Type B pancreatic cell (in vitro differentiated cells): Measurements from ENCODE around the gene B4GALT4. TPM values are rescaled to one million over a fixed set of nuclear protein-coding genes. Genes with fewer than 3 reads are reported as not detected.

Experiments used
- DNase-seq: peaks from one replicate; pipeline ENCODE4 v3.0.0; 2021; ENCODE audit warnings: mixed read lengths; ENCODE audit not compliant: unreplicated experiment; ENCODE audit errors: extremely low spot score
- H3K27ac Mint-ChIP-seq: 2 replicates; pipeline ENCODE4 v1.8.0; 2021; ENCODE audit warnings: mild to moderate bottlenecking, mixed read lengths
- H3K27me3 Mint-ChIP-seq: 2 replicates; pipeline ENCODE4 v1.8.0; 2021; ENCODE audit warnings: mixed read lengths
- H3K36me3 Mint-ChIP-seq: 2 replicates; pipeline ENCODE4 v1.8.0; 2021; ENCODE audit warnings: mixed read lengths
- H3K4me1 Mint-ChIP-seq: one replicate; pipeline ENCODE4 v1.8.0; 2021; ENCODE audit warnings: mixed read lengths; ENCODE audit not compliant: unreplicated experiment
- H3K4me3 Mint-ChIP-seq: 2 replicates; pipeline ENCODE4 v1.8.0; 2021; ENCODE audit warnings: mild to moderate bottlenecking, mixed read lengths
- H3K9me3 Mint-ChIP-seq: 2 replicates; pipeline ENCODE4 v1.8.0; 2021; ENCODE audit warnings: mixed read lengths
- total RNA-seq: library from RNA; stranded (reverse); gene quantifications from 2 replicates; pipeline ENCODE4 v1.2.1, GENCODE V29; 2021; ENCODE audit warnings: low replicate concordance
- TF ChIP-seq, protein P1 (sequence below): fragments of 200-600 bp; sonication (generic); conservative IDR thresholded peaks from 2 replicates; pipeline ENCODE4 v1.5.0; 2021; ENCODE audit warnings: antibody characterized with exemption, mild to moderate bottlenecking

B4GALT4 gene
- total RNA-seq, 1 donor from 2014 or later, result 23.9 TPM

DNA sequence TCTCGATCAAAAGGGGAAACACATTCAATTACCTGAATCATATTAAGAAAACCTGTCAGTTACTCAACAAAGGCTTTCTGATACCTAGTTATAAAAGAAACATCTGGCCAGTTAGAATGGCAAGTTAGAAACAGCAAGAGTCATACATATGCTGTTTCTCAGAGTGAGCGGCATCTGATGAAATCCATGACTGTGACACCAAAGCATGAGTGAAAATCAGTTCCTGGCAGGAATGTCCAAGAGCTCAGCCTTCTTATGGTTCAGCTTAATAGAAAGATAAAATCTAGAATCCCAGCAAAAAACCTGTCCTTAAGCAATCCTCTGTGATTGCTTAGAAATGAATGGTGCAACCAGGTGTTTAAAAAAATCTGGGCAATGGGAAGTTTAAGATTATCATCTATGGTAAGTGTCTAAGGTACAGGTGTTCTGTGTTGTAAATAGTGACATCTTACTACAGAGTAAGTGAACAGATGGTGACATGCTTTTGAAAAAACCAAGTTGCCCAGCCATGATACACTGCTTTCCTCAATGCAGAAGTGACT lies 18.8 kb downstream of the B4GALT4 start:
- no peaks in the 10 kb centered on the region for H3K9me3 Mint-ChIP-seq
- H3K4me1 Mint-ChIP-seq, result no peaks in the 10 kb centered on the region
- H3K27me3 Mint-ChIP-seq, result no peaks in the 10 kb centered on the region
- no peak overlapping the region for H3K27ac Mint-ChIP-seq
- no peak for DNase-seq
- TF ChIP-seq, protein P1, sequence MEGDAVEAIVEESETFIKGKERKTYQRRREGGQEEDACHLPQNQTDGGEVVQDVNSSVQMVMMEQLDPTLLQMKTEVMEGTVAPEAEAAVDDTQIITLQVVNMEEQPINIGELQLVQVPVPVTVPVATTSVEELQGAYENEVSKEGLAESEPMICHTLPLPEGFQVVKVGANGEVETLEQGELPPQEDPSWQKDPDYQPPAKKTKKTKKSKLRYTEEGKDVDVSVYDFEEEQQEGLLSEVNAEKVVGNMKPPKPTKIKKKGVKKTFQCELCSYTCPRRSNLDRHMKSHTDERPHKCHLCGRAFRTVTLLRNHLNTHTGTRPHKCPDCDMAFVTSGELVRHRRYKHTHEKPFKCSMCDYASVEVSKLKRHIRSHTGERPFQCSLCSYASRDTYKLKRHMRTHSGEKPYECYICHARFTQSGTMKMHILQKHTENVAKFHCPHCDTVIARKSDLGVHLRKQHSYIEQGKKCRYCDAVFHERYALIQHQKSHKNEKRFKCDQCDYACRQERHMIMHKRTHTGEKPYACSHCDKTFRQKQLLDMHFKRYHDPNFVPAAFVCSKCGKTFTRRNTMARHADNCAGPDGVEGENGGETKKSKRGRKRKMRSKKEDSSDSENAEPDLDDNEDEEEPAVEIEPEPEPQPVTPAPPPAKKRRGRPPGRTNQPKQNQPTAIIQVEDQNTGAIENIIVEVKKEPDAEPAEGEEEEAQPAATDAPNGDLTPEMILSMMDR, result no peak
- peaks cover 34% of the 10 kb centered on the region for H3K36me3 Mint-ChIP-seq
- H3K4me3 Mint-ChIP-seq, result no peak overlapping the region

DNA sequence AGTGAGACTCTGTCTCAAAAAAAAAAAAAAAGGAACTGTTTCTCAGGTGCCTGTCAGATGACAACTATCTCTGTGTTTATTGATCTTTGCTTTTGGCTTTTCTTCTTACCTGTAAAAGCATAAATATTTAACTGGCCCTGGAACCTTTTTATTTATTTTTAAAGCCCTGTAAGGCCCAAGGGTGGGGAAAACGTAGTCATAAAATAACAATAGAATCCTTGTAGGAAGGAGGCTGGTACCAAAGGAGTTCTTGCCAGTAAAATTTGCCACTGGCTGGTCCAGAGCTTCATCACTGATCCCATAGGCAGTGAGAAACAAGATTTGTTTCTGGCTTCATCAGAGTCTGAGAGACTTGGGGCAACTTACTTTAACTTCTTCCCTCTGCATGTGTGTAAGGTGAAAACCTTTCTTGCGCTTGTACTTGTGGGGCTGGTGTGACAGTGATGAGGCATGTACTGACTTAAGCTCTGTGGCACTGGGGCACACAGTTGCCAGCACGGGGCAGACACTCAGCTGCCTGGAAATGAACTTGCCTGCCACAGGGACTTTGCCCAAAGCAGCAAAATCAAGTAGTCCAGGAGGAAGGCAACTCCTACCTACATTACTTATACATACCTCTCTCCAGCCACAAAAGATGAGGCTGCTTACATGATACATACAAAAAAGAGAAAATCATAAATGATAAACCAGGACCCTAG lies 19.6 kb downstream of the B4GALT4 start:
- TF ChIP-seq, protein P1, result no peak
- peaks cover 32% of the 10 kb centered on the region for H3K36me3 Mint-ChIP-seq

DNA sequence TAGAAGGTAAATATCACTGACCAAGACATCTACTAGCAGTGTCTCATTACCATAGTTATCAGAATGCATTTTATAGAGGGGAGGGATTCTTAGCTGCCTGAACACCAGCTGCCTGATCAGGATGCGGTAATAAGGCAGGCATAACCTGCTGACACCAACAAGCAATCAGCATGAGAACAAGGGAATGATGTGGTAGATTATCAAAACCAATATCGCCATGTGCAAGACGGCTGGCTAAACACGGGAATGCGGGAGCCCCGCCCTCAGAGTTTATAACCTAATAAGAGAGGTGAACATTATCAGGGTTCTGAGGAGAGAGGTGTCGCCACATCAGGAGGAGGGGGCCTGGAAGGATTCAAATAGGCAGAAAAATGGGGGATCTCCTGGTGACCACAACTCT lies 20.5 kb downstream of the B4GALT4 start:
- Mint-ChIP-seq H3K27me3 (no peaks in the 10 kb centered on the region), H3K36me3 (peaks cover 38% of the 10 kb centered on the region), H3K9me3 (no peaks in the 10 kb centered on the region), H3K27ac (no peak overlapping the region), H3K4me1 (no peaks in the 10 kb centered on the region), H3K4me3 (no peak overlapping the region)
- TF ChIP-seq, protein P1, result no peak
- no peak for DNase-seq

More for the DNA sequence above, 19.6 kb downstream of the B4GALT4 start:
- no peaks in the 10 kb centered on the region for H3K9me3 Mint-ChIP-seq
- H3K4me1 Mint-ChIP-seq, result no peaks in the 10 kb centered on the region
- no peak overlapping the region for H3K4me3 Mint-ChIP-seq
- H3K27me3 Mint-ChIP-seq, result no peaks in the 10 kb centered on the region
- no peak for DNase-seq
- H3K27ac Mint-ChIP-seq, result no peak overlapping the region

DNA sequence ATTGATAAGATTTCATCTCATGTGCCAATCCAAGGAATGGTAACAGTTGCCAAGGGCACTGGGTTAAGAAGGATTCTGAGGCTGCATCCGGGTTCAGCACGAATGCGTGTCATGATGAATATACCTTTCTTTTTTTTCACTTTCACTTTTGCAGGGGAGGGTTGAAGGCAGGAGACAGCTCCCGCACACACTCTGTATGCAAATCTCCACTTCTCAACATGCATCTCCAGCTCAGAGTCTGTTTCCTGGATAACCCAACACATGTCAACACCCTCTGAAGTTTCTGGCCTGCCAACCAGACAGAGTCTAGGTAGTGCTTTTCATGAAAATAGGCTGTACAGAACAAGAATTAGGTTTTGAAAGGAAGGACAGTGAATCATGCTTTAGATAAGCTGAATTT lies 21.6 kb downstream of the B4GALT4 start:
- Mint-ChIP-seq H3K4me1 (no peaks in the 10 kb centered on the region), H3K27ac (no peak overlapping the region), H3K4me3 (no peak overlapping the region), H3K36me3 (peaks cover 36% of the 10 kb centered on the region), H3K9me3 (no peaks in the 10 kb centered on the region), H3K27me3 (no peaks in the 10 kb centered on the region)
- no peak for DNase-seq
- TF ChIP-seq, protein P1, result no peak

DNA sequence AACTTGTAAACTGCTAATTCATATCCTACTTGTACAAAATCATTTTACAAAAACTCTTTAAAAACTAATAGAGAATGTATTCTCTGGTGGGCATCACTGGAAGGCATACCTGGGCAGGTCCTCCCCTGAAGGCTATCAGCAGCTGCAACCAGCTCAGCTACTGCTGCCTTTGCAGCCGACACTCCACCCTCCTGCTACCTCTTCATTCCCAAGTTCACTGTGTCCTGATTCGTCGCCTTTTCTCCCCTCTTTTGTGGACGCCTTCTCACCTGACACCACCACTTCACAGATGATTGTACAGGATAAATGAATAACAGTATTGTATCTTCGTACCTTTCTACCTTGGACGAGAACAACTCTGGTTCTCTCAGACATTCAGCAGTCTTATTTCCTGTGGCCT lies 28.9 kb downstream of the B4GALT4 start:
- Mint-ChIP-seq H3K36me3 (peaks cover 43% of the 10 kb centered on the region), H3K9me3 (no peaks in the 10 kb centered on the region), H3K27me3 (no peaks in the 10 kb centered on the region), H3K4me3 (no peak overlapping the region), H3K4me1 (peaks cover 13% of the 10 kb centered on the region), H3K27ac (peak overlapping the region; percentile 39)
- DNase-seq, result no peak
- TF ChIP-seq, protein P1, result no peak
